Keratinocyte (primary cell): Measurements from ENCODE around the gene ZNF581.

ENCODE experiments used
- EZH2 ChIP-seq: IDR thresholded peaks from one replicate; pipeline ENCODE4 v1.6.1; 2012; ENCODE audit warnings: inconsistent platforms, mild to moderate bottlenecking, low read length, moderate library complexity
- TF ChIP-seq, protein P1 (sequence below), 3 experiments: IDR thresholded peaks in 1 of 3; conservative IDR thresholded peaks in 1 of 3; optimal IDR thresholded peaks in 1 of 3; 2 replicates in 2 of 3; 3 replicates in 1 of 3; pipeline versions ENCODE3 to v1.5.1; 2011; ENCODE audit warnings: low read length in 3 of 3, mild to moderate bottlenecking in 3 of 3, moderate library complexity in 2 of 3, control low read depth in 1 of 3, inconsistent platforms in 1 of 3; ENCODE audit not compliant: insufficient read depth in 2 of 3; ENCODE audit errors: extremely low read depth in 1 of 3

DNA sequence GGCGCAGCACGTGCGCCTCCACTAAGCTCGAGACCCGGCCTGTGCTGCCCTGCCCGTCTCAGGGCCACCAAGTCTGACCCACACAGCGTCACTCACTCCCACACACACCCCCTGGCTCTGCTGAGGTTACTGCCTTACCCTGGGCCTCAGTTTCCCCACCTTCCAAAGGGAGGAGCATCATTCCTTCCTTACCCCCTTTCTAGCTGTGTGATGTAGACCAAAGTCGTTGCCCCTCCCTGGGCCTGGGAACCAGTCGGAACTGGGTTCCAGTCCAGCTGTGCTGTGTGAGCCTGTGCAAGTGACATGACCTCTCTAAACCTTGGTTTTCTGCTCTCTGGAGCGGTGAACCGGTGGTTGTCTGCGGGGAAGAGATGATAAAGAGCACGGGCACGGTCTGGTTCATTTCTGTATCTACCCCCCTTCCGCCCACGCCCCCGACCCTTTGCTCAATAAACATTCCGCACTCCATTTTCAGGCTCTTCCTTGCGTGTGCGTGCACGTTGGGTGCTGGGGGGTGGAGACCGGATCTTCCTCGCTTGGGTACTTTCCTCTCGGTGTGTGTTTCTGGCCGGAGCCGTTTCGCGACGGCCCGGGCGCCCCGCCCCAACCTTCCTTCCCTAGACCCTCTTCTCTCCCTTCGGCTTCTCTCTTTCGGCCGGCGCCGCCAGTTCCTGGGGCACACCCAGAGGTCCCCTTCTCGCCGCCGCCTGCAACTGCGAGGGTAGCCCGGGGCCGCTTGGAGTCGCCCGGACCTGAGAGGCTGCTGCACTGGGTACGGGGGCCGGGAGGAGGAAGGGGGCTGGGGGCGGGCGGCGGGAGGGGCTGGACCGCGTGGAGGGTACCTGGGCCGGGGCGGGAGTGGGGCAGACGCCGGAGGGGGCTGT lies at the start of gene ZNF581:
- no peak for TF ChIP-seq EZH2
- TF ChIP-seq, protein P1, sequence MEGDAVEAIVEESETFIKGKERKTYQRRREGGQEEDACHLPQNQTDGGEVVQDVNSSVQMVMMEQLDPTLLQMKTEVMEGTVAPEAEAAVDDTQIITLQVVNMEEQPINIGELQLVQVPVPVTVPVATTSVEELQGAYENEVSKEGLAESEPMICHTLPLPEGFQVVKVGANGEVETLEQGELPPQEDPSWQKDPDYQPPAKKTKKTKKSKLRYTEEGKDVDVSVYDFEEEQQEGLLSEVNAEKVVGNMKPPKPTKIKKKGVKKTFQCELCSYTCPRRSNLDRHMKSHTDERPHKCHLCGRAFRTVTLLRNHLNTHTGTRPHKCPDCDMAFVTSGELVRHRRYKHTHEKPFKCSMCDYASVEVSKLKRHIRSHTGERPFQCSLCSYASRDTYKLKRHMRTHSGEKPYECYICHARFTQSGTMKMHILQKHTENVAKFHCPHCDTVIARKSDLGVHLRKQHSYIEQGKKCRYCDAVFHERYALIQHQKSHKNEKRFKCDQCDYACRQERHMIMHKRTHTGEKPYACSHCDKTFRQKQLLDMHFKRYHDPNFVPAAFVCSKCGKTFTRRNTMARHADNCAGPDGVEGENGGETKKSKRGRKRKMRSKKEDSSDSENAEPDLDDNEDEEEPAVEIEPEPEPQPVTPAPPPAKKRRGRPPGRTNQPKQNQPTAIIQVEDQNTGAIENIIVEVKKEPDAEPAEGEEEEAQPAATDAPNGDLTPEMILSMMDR (optimal IDR thresholded peaks at IDR 0.05 in 1 of 3, IDR thresholded peaks at IDR 0.05 in 1 of 3, conservative IDR thresholded peaks at IDR 0.05 in 1 of 3; ENCODE audit: extremely low read depth in 1 of 3, insufficient read depth in 2 of 3, low read length in 3 of 3) = no peak
